Stomach (tissue), 19 donors: ENCODE data around the gene MRPS18C. TPM values are rescaled to one million over a fixed set of nuclear protein-coding genes. Genes with fewer than 3 reads are reported as not detected.
A peak's percentile ranks its signal among the peaks of the same experiment; 100 is the strongest.

Experiments
- DNase-seq, 2 donors: peaks; one replicate each; pipeline versions ENCODE4 v3.0.0 to v3.0.0-alpha.2; 2013 to 2019
- H3K27ac ChIP-seq, 5 donors: fragments of 200-600 bp in 4 of 5; sonication (generic) in 4 of 5; one replicate each; pipeline ENCODE4 v1.5.1; 2013 to 2019; ENCODE audit warnings: mild to moderate bottlenecking in 1 of 5, moderate library complexity in 1 of 5
- H3K27me3 ChIP-seq, 3 donors: fragments of 200-600 bp; sonication (generic); one replicate each; pipeline ENCODE4 v1.5.1; 2017 to 2019; ENCODE audit warnings: mixed run types in 1 of 3
- H3K36me3 ChIP-seq, 4 donors: fragments of 200-600 bp; sonication (generic); 1 replicate in 3 of 4; 2 replicates in 1 of 4; pipeline ENCODE4 v1.5.1; 2016 to 2019
- H3K4me1 ChIP-seq, 4 donors: fragments of 200-600 bp; sonication (generic); one replicate each; pipeline ENCODE4 v1.5.1; 2016 to 2019
- H3K4me3 ChIP-seq, 4 donors: fragments of 200-600 bp; sonication (generic) in 3 of 4; one replicate each; pipeline ENCODE4 v1.5.1; 2016 to 2019; ENCODE audit warnings: mild to moderate bottlenecking in 1 of 4
- H3K9me3 ChIP-seq, 4 donors: fragments of 200-600 bp; sonication (generic); one replicate each; pipeline ENCODE4 v1.5.1; 2016 to 2019
- CTCF ChIP-seq, 7 experiments: fragments of 450-650 bp in 4 of 7; fragments of 200-600 bp in 3 of 7; sonication (generic) in 3 of 7; IDR thresholded peaks; one replicate each; pipeline ENCODE4 v1.5.1; 2016 to 2019; ENCODE audit warnings: antibody characterized with exemption in 7 of 7, control low read depth in 2 of 7, mild to moderate bottlenecking in 1 of 7
- EP300 ChIP-seq: sonication (generic); formaldehyde crosslinking; IDR thresholded peaks from one replicate; pipeline ENCODE4 v1.6.1; 2017; ENCODE audit warnings: antibody characterized with exemption
- POLR2A ChIP-seq, 4 donors: fragments of 450-650 bp; IDR thresholded peaks; one replicate each; pipeline ENCODE4 v1.6.1; 2016; ENCODE audit warnings: antibody characterized with exemption in 4 of 4, control low read depth in 2 of 4, mild to moderate bottlenecking in 1 of 4, moderate library complexity in 1 of 4
- POLR2AphosphoS5 ChIP-seq, 3 donors: sonication (generic); formaldehyde crosslinking; IDR thresholded peaks; one replicate each; pipeline ENCODE4 v1.6.1; 2016; ENCODE audit warnings: antibody characterized with exemption in 3 of 3
- WGBS, 5 donors: extraction: QIAGEN DNeasy Blood & Tissue Kit in 3 of 5; methylation state at CpG; one replicate each; pipeline versions ENCODE4 v1.1.5 to v1.1.7; 2013 to 2018; 5-methylcytosine and 5-hydroxymethylcytosine counted together
- intact Hi-C: fragments of 100-400 bp; cut with DNase I; formaldehyde crosslinking; loops from one replicate; pipeline ENCODE4 v1.15.1; 2023; ENCODE audit warnings: low total_unique reads
- long read RNA-seq, 10 donors: transcript quantifications; one replicate each; lab custom pipeline, GENCODE V29; 2026
- polyA plus RNA-seq, 3 donors: library from polyadenylated mRNA; stranded (reverse); fragments of 200-250 nt; gene quantifications; one replicate each; pipeline ENCODE4 v1.2.3, GENCODE V29; 2013
- total RNA-seq, 5 donors: library from RNA; depleted of rRNA; stranded (reverse); fragments of >200 nt; gene quantifications; one replicate each; pipeline versions ENCODE4 v1.1.0 to v1.2.3, GENCODE V29; 2014 to 2016
- donor health status: healthy with polysubstance abuse.
- donor health status: Bipolar disorder and iron deficiency.
- donor health status: healthy.

The MRPS18C gene
- 10 to 100 TPM in 4 of 5 donors, 1 to 10 TPM in 1; 4.3 to 63.6 (median 17.4) TPM for total RNA-seq
- 10 to 100 TPM; 19.6 to 32.9 (median 30.4) TPM for polyA plus RNA-seq
- long read RNA-seq, donor 1, transcript MRPS18C-201 (6 exons, 1,643 nt) = major isoform, 17 of 18 reads
- long read RNA-seq, donor 1, partial matches to known transcripts = 0 of 18 reads
- long read RNA-seq, donor 1, other reads (novel, unspliced or antisense) = 0 of 18 reads
- long read RNA-seq, donor 2, transcript MRPS18C-201 (6 exons, 1,643 nt) = major isoform, 19 of 22 reads
- long read RNA-seq, donor 2, partial matches to known transcripts = 0 of 22 reads
- long read RNA-seq, donor 2, other reads (novel, unspliced or antisense) = 0 of 22 reads
- long read RNA-seq, donor 3, transcript MRPS18C-201 (6 exons, 1,643 nt) = major isoform, 26 of 27 reads
- long read RNA-seq, donor 3, partial matches to known transcripts = 0 of 27 reads
- long read RNA-seq, donor 3, other reads (novel, unspliced or antisense) = 0 of 27 reads
- long read RNA-seq, donor 4, partial matches to known transcripts = 0 of 5 reads
- long read RNA-seq, donor 4, other reads (novel, unspliced or antisense) = 0 of 5 reads
- long read RNA-seq, donor 5, transcript MRPS18C-201 (6 exons, 1,643 nt) = major isoform, 32 of 34 reads
- long read RNA-seq, donor 5, partial matches to known transcripts = 0 of 34 reads
- long read RNA-seq, donor 5, other reads (novel, unspliced or antisense) = 0 of 34 reads
- long read RNA-seq, donor 6 = 0 reads
- long read RNA-seq, donor 7, transcript MRPS18C-204 (5 exons, 666 nt) = minor isoform, 7 of 75 reads
- long read RNA-seq, donor 7, transcript MRPS18C-201 (6 exons, 1,643 nt) = major isoform, 66 of 75 reads
- long read RNA-seq, donor 7, partial matches to known transcripts = 0 of 75 reads
- long read RNA-seq, donor 7, other reads (novel, unspliced or antisense) = 0 of 75 reads
- long read RNA-seq, donor 8, transcript MRPS18C-201 (6 exons, 1,643 nt) = major isoform, 34 of 35 reads
- long read RNA-seq, donor 8, partial matches to known transcripts = 0 of 35 reads
- long read RNA-seq, donor 8, other reads (novel, unspliced or antisense) = 0 of 35 reads
- long read RNA-seq, donor 9, transcript MRPS18C-204 (5 exons, 666 nt) = minor isoform, 13 of 61 reads
- long read RNA-seq, donor 9, transcript MRPS18C-201 (6 exons, 1,643 nt) = major isoform, 48 of 61 reads
- long read RNA-seq, donor 9, partial matches to known transcripts = 0 of 61 reads
- long read RNA-seq, donor 9, other reads (novel, unspliced or antisense) = 0 of 61 reads
- long read RNA-seq, donor 10, transcript MRPS18C-201 (6 exons, 1,643 nt) = major isoform, 23 of 25 reads
- long read RNA-seq, donor 10, partial matches to known transcripts = 0 of 25 reads
- long read RNA-seq, donor 10, other reads (novel, unspliced or antisense) = 0 of 25 reads

GRCh38 chr4:83455281-83456183 lies at the start of gene MRPS18C, which contains the start of gene HELQ:
TSS of gene MRPS18C (plus strand) at chr4:83456058. CDS start at chr4:83456078, 20 bp downstream.
TSS of gene HELQ (minus strand) at chr4:83455823. CDS start at chr4:83455693, 130 bp downstream.
- intact Hi-C loops = no loop called here
- H3K36me3 ChIP-seq = peaks cover 9 to 62% (median 56%) of the 10 kb centered on the region in 4 donors
- WGBS, 5 donors = 0 to 1% (median 0%) methylated on average over 47 to 58 of the region's 58 CpGs

GRCh38 chr4:83408908-83409307 lies 47.0 kb upstream of the MRPS18C start:
- H3K9me3 ChIP-seq = no peaks in the 10 kb centered on the region
- no peaks in the 10 kb centered on the region for H3K4me1 ChIP-seq
- TF ChIP-seq EP300 = no peak
- TF ChIP-seq POLR2A (IDR thresholded peaks at IDR 0.05) = no peak
- WGBS, 5 donors = 92 to 100% (median 93%) methylated on average over 1 of the region's 1 CpG
- intact Hi-C loops = no loop called here
- no peaks in the 10 kb centered on the region for H3K27me3 ChIP-seq
- H3K27ac ChIP-seq = no peak overlapping the region
- DNase-seq = no peak
- no peak overlapping the region for H3K4me3 ChIP-seq
- H3K36me3 ChIP-seq = peaks cover 0 to 81% (median 66%) of the 10 kb centered on the region in 4 donors

More at GRCh38 chr4:83455281-83456183, at the start of gene MRPS18C, which contains the start of gene HELQ:
- peak within 1 kb of the TSS; percentile 95 to 99 (median 97) for H3K27ac ChIP-seq
- no peaks in the 10 kb centered on the region for H3K27me3 ChIP-seq
- peak within 1 kb of the TSS; percentile 65 to 79 (median 72) for H3K4me3 ChIP-seq
- TF ChIP-seq POLR2AphosphoS5 (IDR thresholded peaks at IDR 0.05) (peak; percentile 91 to 95 (median 95)), POLR2A (IDR thresholded peaks at IDR 0.05) (peak in 1 of 4 donors; percentile 54), EP300 (no peak), CTCF (IDR thresholded peaks at IDR 0.05) (peak in 1 of 7 experiments; percentile 37)
- H3K9me3 ChIP-seq = no peaks in the 10 kb centered on the region
- peaks cover 7 to 45% (median 34%) of the 10 kb centered on the region in 4 donors for H3K4me1 ChIP-seq
- DNase-seq = peak; percentile 96 to 100

- Histone ChIP-seq H3K9me3 (no peaks in the 10 kb centered on the region), H3K36me3 (peaks cover 5 to 100% (median 93%) of the 10 kb centered on the region in 4 donors)
- WGBS, 5 donors = 95 to 100% (median 97%) methylated on average over 2 of the region's 2 CpGs
These were observed 42.2 kb upstream of the MRPS18C start for GRCh38 chr4:83413676-83414075.

More at GRCh38 chr4:83413676-83414075, 42.2 kb upstream of the MRPS18C start:
- DNase-seq = no peak
- no peak overlapping the region for H3K27ac ChIP-seq
- no peaks in the 10 kb centered on the region for H3K4me1 ChIP-seq
- no peak overlapping the region for H3K4me3 ChIP-seq
- no peaks in the 10 kb centered on the region for H3K27me3 ChIP-seq
- intact Hi-C loops = no loop called here
- TF ChIP-seq EP300 (no peak), POLR2AphosphoS5 (IDR thresholded peaks at IDR 0.05) (no peak), POLR2A (IDR thresholded peaks at IDR 0.05) (no peak), CTCF (IDR thresholded peaks at IDR 0.05) (no peak)
